ENCODE results near the gene ZNF33A. TPM values are rescaled to one million over a fixed set of nuclear protein-coding genes. Genes with fewer than 3 reads are reported as not detected.

The ZNF33A gene
- total and polyA plus RNA-seq, 2 of the 4 experiments (the other 2 are of a cell fraction), result 5.6 to 14.3 TPM

- ChIA-PET POLR2A (ENCODE audit: unreplicated experiment) (no interaction called here), CTCF (no interaction called here)
- H3K4ac ChIP-seq (ENCODE audit: low read depth, low read length), result no peak overlapping the region
- no peak overlapping the region for H3K4me3 ChIP-seq (ENCODE audit: insufficient read depth, low read depth, low read length)
- no peak overlapping the region for H2AFZ ChIP-seq (replicated peaks; ENCODE audit: low read length, poor library complexity)
- H3K14ac ChIP-seq (replicated peaks; ENCODE audit: low read depth, low read length), result no peak overlapping the region
- no peak overlapping the region for H4K91ac ChIP-seq (ENCODE audit: insufficient read depth, low read depth, low read length)
- H3K9me3 ChIP-seq (ENCODE audit: control insufficient read depth, insufficient read depth, low read length), result peaks cover 9% of the 10 kb centered on the region
- no peak overlapping the region for H3K23ac ChIP-seq (ENCODE audit: low read depth, low read length)
- no peak overlapping the region for H3K4me2 ChIP-seq (ENCODE audit: low read depth, low read length)
- no peak overlapping the region for H3K56ac ChIP-seq (ENCODE audit: extremely low read depth, insufficient read depth, low read length)
- 100% methylated on average over 2 of the region's 3 CpGs; no CpG with 5 or more reads in 1 of the 2 experiments for WGBS, 2 experiments (ENCODE audit: extremely low coverage in 2 of 2, insufficient read length in 1 of 2)
- BruUV-seq (replicated peaks), result no TSS peak
- TF ChIP-seq RAD21 (IDR thresholded peaks at IDR 0.05; ENCODE audit: low read length) (no peak), RCOR1 (IDR thresholded peaks at IDR 0.05; ENCODE audit: insufficient replicate concordance, low read length) (no peak), MAFK (IDR thresholded peaks at IDR 0.05; ENCODE audit: low read depth, low read length) (no peak), MAZ (IDR thresholded peaks at IDR 0.05; ENCODE audit: borderline replicate concordance, low read depth, low read length) (no peak), CEBPB (IDR thresholded peaks at IDR 0.05; ENCODE audit: low read depth, low read length) (no peak), NFE2L2 (IDR thresholded peaks at IDR 0.05; ENCODE audit: low read depth, low read length) (no peak), RFX5 (IDR thresholded peaks at IDR 0.05; ENCODE audit: low read depth, low read length) (no peak), CTCF (conservative IDR thresholded peaks at IDR 0.05; ENCODE audit: low read depth, low read length) (no peak), FOS (IDR thresholded peaks at IDR 0.05; ENCODE audit: low read depth, low read length) (no peak), ELK1 (IDR thresholded peaks at IDR 0.05; ENCODE audit: borderline replicate concordance, low read depth, low read length) (no peak), POLR2A (IDR thresholded peaks at IDR 0.05; ENCODE audit: low read depth, low read length) (no peak), SMC3 (IDR thresholded peaks at IDR 0.05; ENCODE audit: low read depth, low read length) (no peak), BHLHE40 (IDR thresholded peaks at IDR 0.05; ENCODE audit: low read depth, low read length) (no peak), CHD1 (IDR thresholded peaks at IDR 0.05; ENCODE audit: low read depth, low read length) (no peak), USF2 (IDR thresholded peaks at IDR 0.05; ENCODE audit: low read depth, low read length) (no peak), MXI1 (IDR thresholded peaks at IDR 0.05; ENCODE audit: borderline replicate concordance, low read depth, low read length) (no peak)
- no peak overlapping the region for H2BK15ac ChIP-seq (ENCODE audit: low read depth, low read length)
- intact Hi-C loops (cut with micrococcal nuclease), result no loop called here
- no peak overlapping the region for H2AK5ac ChIP-seq (ENCODE audit: low read depth, low read length)
- H4K5ac ChIP-seq (ENCODE audit: low read depth, low read length), result no peak overlapping the region
- in situ Hi-C loops (cut with MboI; ENCODE audit: low sequenced_read_pairs), result no loop called here
- H2BK5ac ChIP-seq (ENCODE audit: low read depth, low read length, poor library complexity, severe bottlenecking), result no peak overlapping the region
- no peak overlapping the region for H2AK9ac ChIP-seq (replicated peaks; ENCODE audit: low read depth, low read length, poor library complexity)
- no peak overlapping the region for H3K18ac ChIP-seq (ENCODE audit: low read depth, low read length)
- no peak for ATAC-seq (ENCODE audit: low read depth)
- no peak for DNase-seq
- no peaks in the 10 kb centered on the region for H3K4me1 ChIP-seq (ENCODE audit: control insufficient read depth, insufficient read depth, low read length)
- no peak overlapping the region for H3K9ac ChIP-seq (ENCODE audit: low read depth, low read length)
- no peaks in the 10 kb centered on the region; a peak in 1 of 4 replicates for H3K79me1 ChIP-seq (ENCODE audit: low read depth in 1 of 2, low read length in 2 of 2)
- dilution Hi-C loops (cut with HindIII; ENCODE audit: low sequenced_read_pairs, unreplicated experiment), result no loop called here
- H4K8ac ChIP-seq (ENCODE audit: low read depth in 2 of 2, low read length in 2 of 2), result no peak overlapping the region
- no peak overlapping the region for H2BK20ac ChIP-seq (ENCODE audit: low read depth, low read length)
- no peak overlapping the region for H3K27ac ChIP-seq (ENCODE audit: insufficient read depth, low read length)
- no peaks in the 10 kb centered on the region for H4K20me1 ChIP-seq (ENCODE audit: insufficient read depth, low read length)
- H3K9me1 ChIP-seq (ENCODE audit: insufficient read depth, low read length), result no peaks in the 10 kb centered on the region
- no peaks in the 10 kb centered on the region for H3K27me3 ChIP-seq (ENCODE audit: control insufficient read depth, insufficient read depth, low read length)
- no peak overlapping the region for H2BK120ac ChIP-seq (ENCODE audit: low read depth, low read length)
- H3K36me3 ChIP-seq (ENCODE audit: control insufficient read depth, insufficient read depth, low read length), result peaks cover 12% of the 10 kb centered on the region
Observed at GRCh38 chr10:38103756-38104155, 93.3 kb downstream of the ZNF33A start.

All from IMR-90 (cell line).